AG09309 (cell line): Measurements from ENCODE around the gene PRAC1.
"Not testable (repeated sequence)": the region's sequence is repeated elsewhere in the genome, so short reads cannot be mapped to it uniquely, and the experiment has no call there.

Source experiments
- DNase-seq: peaks from one replicate; pipeline ENCODE4 v3.0.0-alpha.2; 2010; ENCODE audit warnings: low read depth
- H3K4me3 ChIP-seq: 2 replicates; pipeline ENCODE4 v1.5.1; 2011; ENCODE audit warnings: mild to moderate bottlenecking, low read depth, low read length, moderate library complexity; ENCODE audit not compliant: control insufficient read depth
- TF ChIP-seq, protein P1 (sequence below): IDR thresholded peaks from 2 replicates; pipeline ENCODE4 v1.5.1; 2011; ENCODE audit warnings: mild to moderate bottlenecking, low read depth, low read length, inconsistent platforms; ENCODE audit not compliant: insufficient read depth, control insufficient read depth; ENCODE audit errors: missing control alignments

Gene PRAC1

GRCh38 chr17:48717367-48718226, 4.7 kb downstream of the PRAC1 start:
- TF ChIP-seq, protein P1, sequence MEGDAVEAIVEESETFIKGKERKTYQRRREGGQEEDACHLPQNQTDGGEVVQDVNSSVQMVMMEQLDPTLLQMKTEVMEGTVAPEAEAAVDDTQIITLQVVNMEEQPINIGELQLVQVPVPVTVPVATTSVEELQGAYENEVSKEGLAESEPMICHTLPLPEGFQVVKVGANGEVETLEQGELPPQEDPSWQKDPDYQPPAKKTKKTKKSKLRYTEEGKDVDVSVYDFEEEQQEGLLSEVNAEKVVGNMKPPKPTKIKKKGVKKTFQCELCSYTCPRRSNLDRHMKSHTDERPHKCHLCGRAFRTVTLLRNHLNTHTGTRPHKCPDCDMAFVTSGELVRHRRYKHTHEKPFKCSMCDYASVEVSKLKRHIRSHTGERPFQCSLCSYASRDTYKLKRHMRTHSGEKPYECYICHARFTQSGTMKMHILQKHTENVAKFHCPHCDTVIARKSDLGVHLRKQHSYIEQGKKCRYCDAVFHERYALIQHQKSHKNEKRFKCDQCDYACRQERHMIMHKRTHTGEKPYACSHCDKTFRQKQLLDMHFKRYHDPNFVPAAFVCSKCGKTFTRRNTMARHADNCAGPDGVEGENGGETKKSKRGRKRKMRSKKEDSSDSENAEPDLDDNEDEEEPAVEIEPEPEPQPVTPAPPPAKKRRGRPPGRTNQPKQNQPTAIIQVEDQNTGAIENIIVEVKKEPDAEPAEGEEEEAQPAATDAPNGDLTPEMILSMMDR: no peak

DNA sequence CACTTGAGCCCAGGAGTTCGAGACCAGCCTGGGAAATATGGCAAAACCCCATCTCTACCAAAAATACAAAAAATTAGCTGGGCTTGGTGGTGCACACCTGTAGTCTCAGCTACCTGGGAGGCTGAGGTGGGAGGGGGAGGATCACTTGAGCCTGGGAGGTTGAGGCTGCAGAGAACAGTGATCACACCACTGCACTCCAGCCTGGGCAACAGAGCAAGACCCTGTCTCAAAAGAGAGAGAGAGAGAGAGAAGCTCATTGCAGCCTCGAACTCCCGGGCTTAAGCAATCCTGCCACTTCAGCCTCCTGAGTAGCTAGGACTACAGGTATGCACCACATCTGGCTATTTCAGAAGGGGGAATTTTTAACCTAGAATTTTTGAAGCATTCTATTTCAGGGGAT, 5.8 kb downstream of the PRAC1 start:
- not testable (repeated sequence) for H3K4me3 ChIP-seq, DNase-seq

More at GRCh38 chr17:48717367-48718226, 4.7 kb downstream of the PRAC1 start:
- no peak overlapping the region for H3K4me3 ChIP-seq
- DNase-seq: no peak

GRCh38 chr17:48715496-48716399, 6.6 kb downstream of the PRAC1 start:
- no peak for DNase-seq
- TF ChIP-seq, protein P1: no peak
- no peak overlapping the region for H3K4me3 ChIP-seq

GRCh38 chr17:48711128-48711527, 11.2 kb downstream of the PRAC1 start:
- TF ChIP-seq, protein P1: no peak
- H3K4me3 ChIP-seq: no peak overlapping the region
- DNase-seq: no peak

- no peak for DNase-seq
- H3K4me3 ChIP-seq: no peak overlapping the region
- TF ChIP-seq, protein P1: no peak
Observed at GRCh38 chr17:48704361-48705248, 17.7 kb downstream of the PRAC1 start.

GRCh38 chr17:48701864-48702532, 20.3 kb downstream of the PRAC1 start:
- no peak overlapping the region for H3K4me3 ChIP-seq
- TF ChIP-seq, protein P1: no peak

More at GRCh38 chr17:48701864-48702532, 20.3 kb downstream of the PRAC1 start:
- no peak for DNase-seq
